Neural cell (in vitro differentiated cells): Measurements from ENCODE around the gene NPPA.

Experiments used
- EP300 ChIP-seq: fragments of 450-650 bp; conservative IDR thresholded peaks from 2 replicates; pipeline ENCODE4 v1.6.1; 2014; ENCODE audit warnings: antibody characterized with exemption, mild to moderate bottlenecking, moderate library complexity; ENCODE audit not compliant: poor library complexity, severe bottlenecking
- EZH2 ChIP-seq: fragments of 200-600, 300-800 bp; shearing (Covaris generic), sonication (generic); IDR thresholded peaks from 2 replicates; pipeline ENCODE4 v1.6.1; 2014; ENCODE audit warnings: antibody characterized with exemption, low read length, borderline replicate concordance, mild to moderate bottlenecking; ENCODE audit not compliant: insufficient read depth, poor library complexity, severe bottlenecking
- POLR2AphosphoS5 ChIP-seq: IDR thresholded peaks from 2 replicates; pipeline ENCODE4 v1.6.1; 2012
- TF ChIP-seq, protein P1 (sequence below): fragments of 450-650 bp; IDR thresholded peaks from 2 replicates; pipeline ENCODE4 v1.5.1; 2014; ENCODE audit warnings: antibody characterized with exemption, mild to moderate bottlenecking, moderate library complexity; ENCODE audit not compliant: poor library complexity, severe bottlenecking
- TF ChIP-seq, protein P2 (sequence below): IDR thresholded peaks from 2 replicates; pipeline ENCODE4 v1.6.1; 2012; ENCODE audit warnings: borderline replicate concordance

DNA sequence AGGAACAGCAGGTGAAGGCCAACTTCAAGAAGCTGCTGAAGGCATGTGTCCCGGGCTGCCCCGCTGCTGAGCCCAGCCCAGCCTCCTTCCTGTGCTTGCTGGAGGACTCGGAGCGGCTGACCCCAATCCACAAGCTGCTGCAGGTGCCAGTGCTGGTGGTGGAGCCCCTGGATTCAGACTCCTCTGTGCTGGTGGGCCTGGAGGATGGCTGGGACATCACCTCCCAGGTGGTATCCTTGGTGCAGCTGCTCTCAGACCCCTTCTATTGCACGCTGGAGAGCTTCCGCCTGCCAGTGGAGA, 31.3 kb upstream of the NPPA start:
- TF ChIP-seq, protein P1, sequence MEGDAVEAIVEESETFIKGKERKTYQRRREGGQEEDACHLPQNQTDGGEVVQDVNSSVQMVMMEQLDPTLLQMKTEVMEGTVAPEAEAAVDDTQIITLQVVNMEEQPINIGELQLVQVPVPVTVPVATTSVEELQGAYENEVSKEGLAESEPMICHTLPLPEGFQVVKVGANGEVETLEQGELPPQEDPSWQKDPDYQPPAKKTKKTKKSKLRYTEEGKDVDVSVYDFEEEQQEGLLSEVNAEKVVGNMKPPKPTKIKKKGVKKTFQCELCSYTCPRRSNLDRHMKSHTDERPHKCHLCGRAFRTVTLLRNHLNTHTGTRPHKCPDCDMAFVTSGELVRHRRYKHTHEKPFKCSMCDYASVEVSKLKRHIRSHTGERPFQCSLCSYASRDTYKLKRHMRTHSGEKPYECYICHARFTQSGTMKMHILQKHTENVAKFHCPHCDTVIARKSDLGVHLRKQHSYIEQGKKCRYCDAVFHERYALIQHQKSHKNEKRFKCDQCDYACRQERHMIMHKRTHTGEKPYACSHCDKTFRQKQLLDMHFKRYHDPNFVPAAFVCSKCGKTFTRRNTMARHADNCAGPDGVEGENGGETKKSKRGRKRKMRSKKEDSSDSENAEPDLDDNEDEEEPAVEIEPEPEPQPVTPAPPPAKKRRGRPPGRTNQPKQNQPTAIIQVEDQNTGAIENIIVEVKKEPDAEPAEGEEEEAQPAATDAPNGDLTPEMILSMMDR = no peak
- TF ChIP-seq POLR2AphosphoS5 (no peak), EP300 (no peak), EZH2 (no peak)
- TF ChIP-seq, protein P2, sequence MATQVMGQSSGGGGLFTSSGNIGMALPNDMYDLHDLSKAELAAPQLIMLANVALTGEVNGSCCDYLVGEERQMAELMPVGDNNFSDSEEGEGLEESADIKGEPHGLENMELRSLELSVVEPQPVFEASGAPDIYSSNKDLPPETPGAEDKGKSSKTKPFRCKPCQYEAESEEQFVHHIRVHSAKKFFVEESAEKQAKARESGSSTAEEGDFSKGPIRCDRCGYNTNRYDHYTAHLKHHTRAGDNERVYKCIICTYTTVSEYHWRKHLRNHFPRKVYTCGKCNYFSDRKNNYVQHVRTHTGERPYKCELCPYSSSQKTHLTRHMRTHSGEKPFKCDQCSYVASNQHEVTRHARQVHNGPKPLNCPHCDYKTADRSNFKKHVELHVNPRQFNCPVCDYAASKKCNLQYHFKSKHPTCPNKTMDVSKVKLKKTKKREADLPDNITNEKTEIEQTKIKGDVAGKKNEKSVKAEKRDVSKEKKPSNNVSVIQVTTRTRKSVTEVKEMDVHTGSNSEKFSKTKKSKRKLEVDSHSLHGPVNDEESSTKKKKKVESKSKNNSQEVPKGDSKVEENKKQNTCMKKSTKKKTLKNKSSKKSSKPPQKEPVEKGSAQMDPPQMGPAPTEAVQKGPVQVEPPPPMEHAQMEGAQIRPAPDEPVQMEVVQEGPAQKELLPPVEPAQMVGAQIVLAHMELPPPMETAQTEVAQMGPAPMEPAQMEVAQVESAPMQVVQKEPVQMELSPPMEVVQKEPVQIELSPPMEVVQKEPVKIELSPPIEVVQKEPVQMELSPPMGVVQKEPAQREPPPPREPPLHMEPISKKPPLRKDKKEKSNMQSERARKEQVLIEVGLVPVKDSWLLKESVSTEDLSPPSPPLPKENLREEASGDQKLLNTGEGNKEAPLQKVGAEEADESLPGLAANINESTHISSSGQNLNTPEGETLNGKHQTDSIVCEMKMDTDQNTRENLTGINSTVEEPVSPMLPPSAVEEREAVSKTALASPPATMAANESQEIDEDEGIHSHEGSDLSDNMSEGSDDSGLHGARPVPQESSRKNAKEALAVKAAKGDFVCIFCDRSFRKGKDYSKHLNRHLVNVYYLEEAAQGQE = no peak
